Astrocyte of the hippocampus (primary cell): Measurements from ENCODE around the gene OR10AD1.
A peak's percentile ranks its signal among the peaks of the same experiment; 100 is the strongest.

Experiments used
- DNase-seq: peaks from one replicate; pipeline ENCODE4 v3.0.0; 2011; ENCODE audit warnings: low read depth, low spot score

OR10AD1 gene

DNA sequence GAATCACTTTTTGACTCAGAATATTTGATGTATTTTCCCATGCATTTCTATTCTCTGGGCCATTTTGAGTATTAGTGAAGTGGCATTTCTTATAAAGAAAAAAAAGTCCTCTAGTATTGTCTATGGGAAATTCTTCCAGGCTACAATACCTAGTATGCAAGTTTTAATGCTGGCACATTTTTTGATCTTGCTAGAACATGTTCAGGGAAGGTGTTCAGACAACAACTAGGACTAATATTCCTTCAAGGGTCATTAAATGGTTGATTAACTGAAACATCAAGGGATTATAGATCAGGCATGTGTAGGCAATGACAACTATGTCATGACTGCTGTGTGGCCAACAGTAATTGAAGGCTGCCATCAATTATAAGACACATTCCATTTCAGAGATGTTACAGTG, 12.0 kb downstream of the OR10AD1 start:
- DNase-seq: no peak

DNA sequence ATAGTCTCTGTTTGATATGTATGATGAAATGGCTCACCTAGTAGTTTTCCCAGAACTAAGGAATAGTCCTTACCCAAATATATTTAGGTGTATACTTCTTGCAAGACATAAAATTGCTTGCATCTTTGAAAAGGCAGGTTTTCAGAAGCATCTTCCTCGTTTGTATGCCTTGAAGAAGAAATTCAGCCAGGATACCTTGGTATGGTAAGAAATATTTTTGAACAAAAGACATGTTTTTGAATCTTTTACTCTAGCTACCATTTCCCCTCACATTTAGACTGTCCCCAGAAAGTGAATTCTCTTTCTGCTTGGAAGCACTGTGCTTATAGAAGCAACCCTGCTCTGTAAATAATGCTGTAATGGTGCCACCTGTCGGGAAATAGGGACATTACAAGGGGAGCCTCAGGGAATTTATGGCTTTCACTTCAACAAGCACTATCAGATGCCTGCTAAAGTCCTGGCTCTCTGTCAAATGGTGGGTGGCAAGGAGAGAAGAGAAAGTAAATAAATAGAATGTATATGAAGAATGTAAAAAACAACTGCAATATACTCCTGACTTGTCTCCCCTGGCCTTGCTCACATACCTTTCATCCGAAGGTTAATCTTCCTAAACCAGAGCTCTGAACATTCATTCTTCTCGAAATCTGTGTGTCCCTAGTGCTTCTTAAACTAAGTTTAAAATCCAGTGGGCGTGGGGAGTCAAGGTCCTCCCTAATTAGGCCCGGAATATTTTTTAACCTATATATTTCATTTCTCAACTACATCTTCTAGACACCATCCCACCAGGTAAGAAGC, 13.6 kb downstream of the OR10AD1 start:
- peak; percentile 82 for DNase-seq

DNA sequence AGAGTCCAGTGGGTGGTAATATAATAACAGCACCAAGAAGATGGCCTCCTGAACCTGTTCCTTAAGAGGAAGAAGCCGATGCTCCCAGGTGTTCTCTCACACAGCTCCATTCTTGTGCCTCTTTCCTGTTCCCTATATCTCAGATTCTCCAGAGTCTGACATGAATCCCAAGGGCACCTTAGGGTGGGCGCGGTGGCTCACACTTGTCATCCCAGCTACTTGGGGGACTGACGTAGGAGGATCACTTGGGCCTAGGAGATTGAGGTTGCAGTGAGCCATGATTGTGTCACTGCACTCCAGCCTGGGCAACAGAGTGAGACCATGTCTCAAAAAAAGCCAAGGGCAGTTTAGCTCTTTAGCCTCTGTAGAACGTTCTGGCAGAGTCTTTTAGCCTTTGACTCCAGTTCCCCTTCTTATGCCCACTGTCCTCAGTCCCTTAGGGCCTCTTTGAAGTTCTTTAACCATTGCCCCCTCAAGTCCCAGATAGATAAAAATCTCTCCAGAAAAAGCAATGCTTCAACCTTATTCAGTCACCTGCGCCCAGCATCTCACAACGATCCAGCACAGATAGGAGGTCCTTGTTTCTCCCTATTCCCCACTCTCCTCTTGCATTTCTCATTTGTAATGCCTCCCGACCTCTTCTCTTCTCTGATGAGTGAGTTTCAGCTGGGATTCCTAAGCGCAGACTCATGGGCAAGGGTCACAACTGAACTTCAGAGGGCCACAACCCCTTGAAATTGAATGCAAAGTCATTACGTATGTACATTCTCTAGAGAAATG, 15.0 kb downstream of the OR10AD1 start:
- DNase-seq: no peak

DNA sequence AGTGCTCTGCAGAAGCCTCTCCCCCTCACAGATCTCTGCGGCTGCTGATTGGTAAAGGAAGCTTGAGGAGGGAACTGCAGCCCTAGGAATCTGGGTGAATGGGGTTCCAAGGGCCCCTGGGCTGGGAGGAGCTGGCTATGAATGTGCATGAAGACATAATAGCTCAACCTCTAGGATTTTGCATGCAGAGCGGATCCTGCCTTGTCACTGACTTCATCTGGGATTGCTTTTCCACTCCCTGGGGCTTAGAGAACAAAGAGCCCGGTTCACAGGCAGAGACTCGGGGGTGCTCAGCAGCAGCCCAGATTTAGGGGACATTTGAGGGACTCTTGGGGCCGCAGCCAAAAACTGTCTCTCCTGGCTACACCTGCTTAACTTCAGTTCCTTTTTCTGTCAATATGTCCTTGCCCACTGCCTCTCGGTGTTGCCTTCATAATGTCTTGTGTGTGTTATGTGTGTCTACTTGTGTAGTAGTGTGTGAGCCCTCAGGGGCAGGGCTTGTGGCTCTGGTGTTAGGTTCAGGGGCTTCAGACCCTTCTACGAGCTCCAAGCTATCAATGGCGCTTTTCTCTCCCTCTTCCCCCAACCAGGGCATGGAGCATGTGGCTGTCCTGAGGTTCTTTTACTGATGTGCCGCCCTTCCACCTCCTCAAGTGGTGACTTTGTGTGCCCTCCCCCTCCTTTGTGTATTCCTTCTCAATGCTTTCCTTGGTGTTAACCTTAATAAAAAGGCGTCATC, 17.7 kb downstream of the OR10AD1 start:
- DNase-seq: peak; percentile 4

DNA sequence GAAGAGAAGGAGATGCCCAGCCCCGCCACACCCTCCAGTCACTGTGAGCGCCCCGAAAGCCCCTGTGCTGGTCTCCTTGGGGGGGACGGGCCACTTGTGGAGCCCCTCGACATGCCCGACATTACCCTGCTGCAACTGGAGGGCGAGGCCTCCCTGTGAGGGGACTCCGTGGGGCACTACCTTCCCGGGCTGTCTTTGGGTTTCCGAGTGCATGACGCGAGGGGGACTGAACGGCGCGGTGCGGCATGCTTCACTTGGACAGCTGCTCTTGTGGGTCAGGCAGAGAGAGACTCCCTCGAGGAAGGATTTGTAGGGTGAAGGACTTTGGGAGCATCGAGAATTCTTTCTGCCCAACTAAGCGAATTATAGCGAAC, 18.6 kb downstream of the OR10AD1 start:
- DNase-seq: peak; percentile 15

DNA sequence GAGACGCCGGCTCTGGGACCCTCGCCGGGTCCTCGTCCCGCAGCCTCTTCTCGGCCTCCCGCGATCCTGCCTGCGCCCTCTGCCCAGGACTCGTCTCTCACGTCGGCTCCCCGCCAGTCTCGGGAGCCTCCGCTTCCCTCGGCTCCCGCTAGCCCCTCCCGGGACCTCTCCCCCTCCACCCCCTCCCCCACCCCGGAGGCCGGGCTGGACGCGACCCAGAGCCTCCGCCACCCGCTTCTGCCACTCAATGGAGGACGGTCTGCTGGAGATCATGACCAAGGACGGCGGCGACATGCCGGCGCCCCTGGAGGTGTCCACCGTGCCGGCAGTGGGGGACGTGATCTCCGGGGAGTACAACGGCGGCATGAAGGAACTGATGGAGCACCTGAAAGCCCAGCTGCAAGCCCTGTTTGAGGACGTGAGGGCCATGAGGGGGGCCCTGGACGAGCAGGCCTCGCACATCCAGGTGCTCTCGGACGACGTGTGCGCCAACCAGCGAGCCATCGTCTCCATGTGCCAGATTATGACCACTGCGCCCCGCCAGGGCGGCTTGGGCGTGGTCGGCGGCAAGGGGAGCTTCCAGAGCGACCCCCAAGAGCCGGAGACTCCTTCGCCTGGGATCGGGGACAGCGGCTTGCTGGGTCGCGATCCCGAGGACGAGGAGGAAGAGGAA, 19.1 kb downstream of the OR10AD1 start:
- peak; percentile 11 for DNase-seq

DNA sequence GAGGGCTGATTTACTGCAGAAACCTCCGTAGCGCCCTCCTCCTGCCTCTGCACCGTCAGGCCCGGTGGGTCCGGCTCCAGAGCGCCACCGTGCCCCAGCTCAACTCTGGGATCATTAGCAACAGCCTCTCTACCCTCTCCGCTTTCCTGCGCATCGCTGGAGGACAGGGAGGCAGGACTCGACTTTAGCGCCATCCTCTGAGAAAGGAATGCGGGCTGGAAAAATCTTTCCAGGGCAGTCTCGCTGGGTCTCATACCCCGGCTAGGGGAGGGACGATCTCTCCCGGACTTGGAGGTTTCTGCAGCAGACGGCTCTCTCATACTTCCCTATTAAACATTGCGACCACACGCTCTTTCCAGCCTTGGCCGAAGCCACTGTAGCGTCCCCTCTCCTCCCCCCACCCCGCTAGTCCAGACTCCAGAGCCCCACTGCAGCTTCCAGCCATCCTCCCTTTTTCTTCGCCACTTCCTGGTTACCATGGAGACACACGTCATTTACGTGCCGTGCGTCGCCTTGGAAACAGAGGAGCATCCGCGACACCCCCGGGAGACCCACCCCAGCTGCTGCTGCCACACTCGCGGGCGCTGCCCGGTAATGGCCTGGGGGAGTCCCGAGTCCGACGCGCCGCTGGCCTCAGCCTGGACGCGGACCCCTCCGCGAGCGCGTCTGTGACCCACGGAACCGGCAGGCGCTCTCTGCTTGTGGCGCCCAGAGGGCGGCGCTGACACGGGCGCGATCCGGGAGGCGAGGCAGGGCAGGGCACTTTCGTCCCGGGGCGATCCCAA, 19.8 kb downstream of the OR10AD1 start, which contains the start of gene CCDC184:
Gene CCDC184 (plus strand): TSS at position 554 of the 785 bp plus-strand sequence. CDS start 479 bp downstream, outside the sequence.
- DNase-seq: peak; percentile 87

DNA sequence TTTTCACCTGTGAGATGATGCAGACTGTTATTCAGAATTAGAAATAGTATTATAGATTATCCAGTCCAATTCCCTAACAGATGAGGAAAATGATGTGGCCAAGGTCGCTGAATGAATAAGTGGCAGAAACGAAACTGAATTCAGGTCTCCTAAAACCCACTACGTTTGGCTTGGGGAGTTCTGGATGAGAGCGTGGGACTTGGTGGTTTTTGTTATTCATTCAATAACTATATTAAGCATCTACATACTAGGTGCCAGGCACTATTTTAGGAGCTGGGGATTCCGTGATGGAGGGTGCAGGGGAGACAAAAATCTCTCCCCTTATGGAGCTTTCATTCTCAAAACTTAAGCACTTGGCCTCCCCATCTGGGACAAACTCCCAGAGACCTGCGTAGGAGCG, 20.5 kb downstream of the OR10AD1 start:
- DNase-seq: no peak

DNA sequence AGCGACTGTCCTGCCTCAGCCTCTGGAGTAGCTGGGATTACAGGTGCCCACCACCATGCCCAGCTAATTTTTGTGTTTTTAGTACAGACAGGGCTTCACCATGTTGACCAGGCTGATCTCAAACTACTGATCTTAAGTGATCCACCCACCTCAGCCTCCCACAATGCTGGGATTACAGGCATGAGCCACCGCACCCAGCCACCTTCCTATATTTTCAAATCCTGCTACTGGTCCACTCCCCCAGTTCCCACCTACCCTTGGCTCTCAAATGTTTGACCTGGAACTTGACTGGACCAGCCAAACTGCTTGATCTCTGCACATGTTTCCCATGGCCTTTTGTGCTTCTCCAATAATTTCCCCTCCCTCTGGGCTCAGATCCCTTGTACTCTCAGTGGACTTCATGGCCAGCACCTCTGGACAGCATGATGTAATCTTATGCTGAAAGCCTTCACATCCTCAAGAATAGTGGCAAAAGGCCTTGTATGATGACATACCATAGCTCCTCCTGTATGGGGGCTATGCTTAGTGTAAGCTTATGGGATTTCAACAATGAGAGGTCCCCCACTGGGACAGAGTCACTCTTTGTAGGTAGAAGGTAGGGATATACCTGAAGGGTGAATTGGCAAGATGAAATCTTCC, 22.1 kb downstream of the OR10AD1 start:
- no peak for DNase-seq

DNA sequence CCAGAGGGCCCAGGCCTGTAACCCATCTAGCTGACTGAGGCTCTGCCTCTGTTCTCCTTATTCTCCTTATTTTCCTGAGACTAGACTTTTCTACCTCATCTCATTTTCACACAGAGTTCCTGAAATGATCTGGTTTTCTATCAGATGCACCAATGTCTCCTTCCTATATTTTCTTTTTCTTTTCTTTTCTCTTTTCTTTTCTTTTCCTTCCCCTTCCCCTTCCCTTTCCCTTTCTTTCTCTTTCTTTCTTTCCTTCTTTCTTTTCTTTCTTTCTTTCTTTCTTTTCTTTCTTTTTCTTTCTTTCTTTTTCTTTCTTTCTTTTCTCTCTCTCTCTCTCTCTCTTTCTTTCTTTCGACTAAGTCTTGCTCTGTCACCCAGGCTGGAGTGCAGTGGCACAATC, 22.7 kb downstream of the OR10AD1 start:
- DNase-seq: no peak

DNA sequence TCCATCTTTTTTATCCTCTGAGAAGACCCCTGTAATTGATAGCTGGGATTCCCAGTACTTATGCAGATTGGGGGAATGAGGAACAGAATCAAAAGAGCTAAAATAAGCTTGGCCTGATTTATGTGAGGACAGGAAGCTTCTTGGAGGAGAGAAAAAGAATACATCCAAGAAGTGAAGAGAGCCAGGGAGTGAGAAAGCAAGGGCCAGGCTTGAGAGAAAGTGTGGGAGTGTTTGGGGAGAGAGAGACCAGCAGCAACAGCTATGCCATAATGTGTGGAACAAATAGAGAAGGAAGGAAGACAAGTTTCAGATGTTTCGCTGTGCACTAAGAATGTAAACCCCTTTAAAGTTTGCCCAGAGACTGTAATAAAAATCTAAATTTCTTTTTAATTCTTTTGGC, 23.6 kb downstream of the OR10AD1 start:
- DNase-seq: no peak

DNA sequence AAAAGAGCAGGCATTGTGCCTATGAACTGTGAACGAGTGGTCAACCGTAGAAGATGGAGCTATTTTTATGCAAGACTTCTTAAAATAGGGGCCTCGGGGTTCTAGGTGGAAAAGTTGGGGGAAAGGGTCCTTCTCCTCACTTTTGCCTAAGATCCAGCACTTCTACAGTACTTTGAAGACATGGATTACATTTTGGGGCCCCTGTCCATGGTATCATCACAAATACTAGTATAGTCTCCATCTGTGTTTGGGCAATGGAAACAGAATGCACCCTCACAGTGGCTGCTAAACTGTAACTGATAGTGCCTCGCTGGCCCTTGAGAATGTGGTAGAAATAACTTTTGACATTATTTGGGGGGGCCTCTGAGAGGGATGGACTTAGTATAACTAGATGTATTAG, 25.1 kb downstream of the OR10AD1 start:
- no peak for DNase-seq

DNA sequence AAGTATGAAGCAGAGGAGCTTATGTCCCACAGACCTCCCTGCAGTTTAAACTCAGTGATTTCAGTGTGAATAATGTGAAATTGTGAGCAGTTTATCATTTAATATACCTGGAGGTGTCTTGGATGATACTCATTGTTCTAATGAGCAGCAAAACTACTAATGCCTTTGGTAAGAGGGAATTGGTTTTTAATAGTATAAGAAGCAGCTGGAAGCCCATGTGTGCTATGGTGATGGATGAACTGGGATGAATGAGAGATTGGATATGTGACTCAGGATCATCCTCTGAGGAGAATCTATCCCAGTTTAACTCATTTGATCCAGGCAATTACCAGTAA, 26.7 kb downstream of the OR10AD1 start:
- no peak for DNase-seq

DNA sequence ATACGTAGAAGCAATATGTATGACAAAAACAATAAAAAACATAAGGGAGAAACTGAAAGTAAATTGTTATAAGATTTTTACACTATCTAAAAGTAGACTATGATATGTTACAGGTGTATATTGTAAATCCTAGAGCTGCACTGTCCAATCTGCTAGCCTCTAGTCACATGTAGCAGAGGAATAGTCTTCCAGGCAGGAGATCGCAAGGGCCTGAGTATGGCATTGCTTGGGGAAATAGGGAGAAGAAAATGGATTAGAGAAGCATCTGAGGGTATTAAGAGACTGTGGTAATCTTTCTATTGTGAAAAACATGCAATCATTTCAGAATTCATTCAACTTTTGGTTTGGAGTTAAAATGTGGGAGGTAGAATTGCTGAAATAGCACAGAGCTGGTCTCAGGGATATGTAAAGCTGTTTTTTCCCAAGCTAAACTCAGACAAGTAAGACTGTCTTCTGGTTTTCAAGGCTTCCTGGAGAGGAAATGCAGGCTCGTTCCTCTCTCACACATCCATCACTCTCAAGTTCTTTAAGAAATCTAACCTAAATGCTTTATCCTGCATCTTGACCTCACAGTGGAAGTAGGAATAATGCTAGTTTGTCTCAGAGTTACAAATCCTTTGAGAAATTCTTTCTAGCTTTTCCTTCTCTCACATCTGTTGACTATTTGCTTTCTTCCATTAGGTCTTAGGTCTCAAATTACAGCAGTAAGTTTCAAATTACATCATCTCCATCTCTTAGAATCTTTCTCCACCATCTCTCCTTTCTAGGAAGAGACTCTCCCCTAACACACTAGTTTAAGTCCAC, 27.3 kb downstream of the OR10AD1 start:
- no peak for DNase-seq

DNA sequence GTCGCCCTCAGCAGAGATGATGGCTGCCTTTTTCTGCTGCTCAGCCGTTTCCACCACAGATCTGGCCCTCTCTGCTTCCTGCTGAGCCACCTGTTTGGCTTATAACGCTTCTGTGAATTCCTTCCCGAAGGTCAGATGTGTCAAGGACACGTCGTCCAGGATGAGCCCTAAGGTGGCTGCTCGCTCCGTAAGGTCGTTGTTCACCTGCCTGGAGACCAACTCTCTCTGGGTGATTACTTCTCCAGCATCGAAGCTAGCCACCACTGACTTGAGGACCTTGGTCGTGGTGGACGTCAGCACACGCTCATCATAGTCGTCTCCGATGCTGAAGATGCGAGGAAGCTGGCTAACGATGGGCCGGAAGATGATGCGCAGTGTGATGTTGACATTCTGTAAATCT, 34.1 kb downstream of the OR10AD1 start:
- DNase-seq: no peak

DNA sequence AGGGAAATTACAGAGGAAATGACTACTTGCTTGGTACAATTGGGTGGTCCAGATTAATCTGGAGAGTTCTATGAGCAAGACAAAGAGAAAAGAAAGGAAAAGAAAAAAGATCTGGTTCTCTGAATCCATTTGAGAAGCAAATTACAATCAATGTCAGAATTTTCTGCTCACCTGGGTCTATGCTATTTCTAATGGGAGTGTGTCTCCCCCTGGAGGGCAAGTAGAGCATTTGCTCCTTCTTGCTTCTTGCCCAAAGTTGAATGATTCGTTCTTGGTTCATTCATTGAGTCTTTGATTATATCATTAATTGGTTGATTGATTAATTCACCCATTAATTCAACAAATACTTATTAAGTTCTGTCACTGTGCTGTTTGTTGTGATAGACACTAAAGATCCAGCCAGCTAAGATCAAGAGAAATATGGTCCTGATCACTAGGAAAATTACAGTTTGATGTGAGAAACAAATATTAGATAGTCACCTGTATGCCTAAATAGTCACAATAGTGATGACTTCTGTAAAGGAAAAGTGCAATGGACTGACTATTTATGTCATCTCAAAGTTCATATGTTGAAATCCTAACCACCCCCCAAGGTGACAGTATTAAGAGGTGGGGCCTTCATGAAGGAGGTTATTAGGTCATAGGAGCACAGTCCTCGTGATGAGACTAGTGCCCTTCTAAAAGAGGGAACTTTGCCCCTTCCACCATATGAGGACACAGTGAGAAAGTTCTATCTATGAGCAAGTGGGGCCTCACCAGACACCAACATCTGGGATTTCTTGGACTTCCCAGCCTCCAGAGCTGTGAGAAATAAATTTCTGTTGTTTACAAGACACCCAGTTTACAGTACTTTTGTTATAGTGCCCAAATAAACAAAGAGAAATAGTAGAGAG, 37.8 kb downstream of the OR10AD1 start:
- DNase-seq: peak; percentile 72

DNA sequence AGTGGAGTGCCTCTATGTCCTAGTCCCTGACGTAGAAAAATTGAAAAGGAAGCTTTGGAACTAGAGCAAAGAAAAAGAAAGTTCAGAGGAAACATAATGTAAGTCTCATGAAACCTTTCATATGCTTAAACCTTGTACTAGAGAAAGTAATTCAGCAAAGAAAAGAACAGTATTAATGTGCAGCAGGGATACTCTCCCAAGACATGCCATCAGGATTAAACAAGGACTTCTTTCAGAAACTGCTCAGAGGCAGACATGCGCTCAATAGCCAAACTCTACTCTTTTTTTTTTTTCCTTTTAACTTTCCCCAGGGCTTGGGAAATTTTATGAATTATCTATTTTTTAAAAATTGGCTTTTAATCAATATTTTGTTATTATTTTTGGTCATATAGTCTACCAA, 38.6 kb downstream of the OR10AD1 start:
- DNase-seq: no peak

DNA sequence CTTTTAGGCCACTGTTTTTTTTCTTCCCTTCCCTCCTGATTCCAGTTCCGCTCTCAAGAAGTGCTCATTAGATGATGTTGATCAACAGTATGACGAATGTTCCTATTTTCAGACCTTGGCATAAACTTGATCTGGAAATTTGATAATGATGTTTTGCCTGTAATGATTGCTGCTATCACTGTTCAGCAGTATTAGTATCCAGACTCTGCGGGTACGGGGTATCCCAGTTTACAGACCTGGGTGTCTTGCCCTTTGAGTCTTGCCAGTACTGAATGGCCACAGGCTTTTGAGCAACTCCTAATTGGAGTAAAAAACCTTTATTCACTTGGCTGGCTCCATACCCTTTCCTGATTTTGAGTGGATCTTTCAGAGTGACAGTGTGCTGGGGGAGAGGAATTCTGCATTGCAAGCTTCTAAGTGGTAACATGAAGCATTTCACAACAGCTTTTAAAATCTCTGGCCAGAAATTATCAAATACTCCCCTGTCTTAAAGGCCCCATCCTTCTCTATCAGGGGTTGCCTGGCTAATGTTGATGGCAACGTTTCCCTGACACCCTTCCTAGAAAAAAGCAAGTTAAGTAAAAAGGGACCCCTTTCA, 39.8 kb downstream of the OR10AD1 start:
- no peak for DNase-seq
